Endodermal cell (in vitro differentiated cells): ENCODE data around the gene PCBP1. TPM values are rescaled to one million over a fixed set of nuclear protein-coding genes. Genes with fewer than 3 reads are reported as not detected.

Experiments used
- DNase-seq: peaks from one replicate; pipeline ENCODE4 v3.0.0-alpha.2; 2017
- H3K27ac ChIP-seq: 2 replicates; pipeline ENCODE4 v1.5.1; 2013; ENCODE audit warnings: mild to moderate bottlenecking, low read depth, low read length, moderate library complexity
- H3K27me3 ChIP-seq: 2 replicates; pipeline ENCODE4 v1.6.1; 2013; ENCODE audit warnings: mild to moderate bottlenecking, low read length, moderate library complexity; ENCODE audit not compliant: insufficient read depth, control insufficient read depth, poor library complexity, severe bottlenecking
- H3K36me3 ChIP-seq: 2 replicates; pipeline ENCODE4 v1.7.0; 2013; ENCODE audit warnings: mild to moderate bottlenecking, low read length, moderate library complexity; ENCODE audit not compliant: control insufficient read depth, insufficient read depth
- H3K4me1 ChIP-seq: one replicate; pipeline ENCODE4 v1.7.0; 2013; ENCODE audit warnings: low read length; ENCODE audit not compliant: control insufficient read depth, insufficient read depth
- H3K4me3 ChIP-seq: 2 replicates; pipeline ENCODE4 v1.5.1; 2013; ENCODE audit warnings: mild to moderate bottlenecking, low read length, moderate library complexity
- H3K9ac ChIP-seq: 2 replicates; pipeline ENCODE4 v1.6.1; 2013; ENCODE audit warnings: mild to moderate bottlenecking, low read length, moderate library complexity; ENCODE audit not compliant: poor library complexity, severe bottlenecking; ENCODE audit errors: extremely low read depth
- H3K9me3 ChIP-seq: 2 replicates; pipeline ENCODE4 v1.6.1; 2013; ENCODE audit warnings: mild to moderate bottlenecking, low read length, moderate library complexity; ENCODE audit not compliant: control insufficient read depth
- H3K27ac Mint-ChIP-seq: 2 replicates; pipeline ENCODE4 v1.8.0; 2020; ENCODE audit warnings: mixed read lengths
- H3K27me3 Mint-ChIP-seq: 2 replicates; pipeline ENCODE4 v1.8.0; 2021; ENCODE audit warnings: mild to moderate bottlenecking, mixed read lengths; ENCODE audit not compliant: insufficient read depth
- H3K36me3 Mint-ChIP-seq: 2 replicates; pipeline ENCODE4 v1.8.0; 2020; ENCODE audit warnings: low read depth, mixed read lengths
- H3K4me1 Mint-ChIP-seq: 2 replicates; pipeline ENCODE4 v1.8.0; 2020; ENCODE audit warnings: mixed read lengths
- H3K4me3 Mint-ChIP-seq: 2 replicates; pipeline ENCODE4 v1.8.0; 2020; ENCODE audit warnings: mild to moderate bottlenecking, moderate library complexity, mixed read lengths
- H3K9me3 Mint-ChIP-seq: 2 replicates; pipeline ENCODE4 v1.8.0; 2020; ENCODE audit warnings: mild to moderate bottlenecking, mixed read lengths
- CTCF ChIP-seq: fragments of 200-600 bp; sonication (generic); conservative IDR thresholded peaks from 2 replicates; pipeline ENCODE4 v1.5.0; 2021; ENCODE audit warnings: antibody characterized with exemption, mild to moderate bottlenecking
- WGBS, 2 experiments: methylation state at CpG; one replicate each; pipeline versions ENCODE4 v1.1.5 to v1.1.7; 2013; ENCODE audit warnings: missing lambda C conversion rate in 2 of 2, mixed read lengths in 1 of 2; ENCODE audit not compliant: insufficient coverage in 1 of 2, insufficient read length in 1 of 2; 5-methylcytosine and 5-hydroxymethylcytosine counted together
- total RNA-seq, 2 donors: library from RNA; stranded (reverse); fragmentation: NEBNext Ultra II Directional in 1 of 2; extraction: Animal tissue kit (Norgen Biotek cat#: 25700) in 1 of 2; gene quantifications; 2 replicates in 1 of 2; 3 replicates in 1 of 2; pipeline ENCODE4 v1.2.1, GENCODE V29; 2021

The PCBP1 gene
- total RNA-seq, 2 donors from 2014 or later = 344 to 357 TPM

- Histone ChIP-seq H3K27ac (no peak overlapping the region), H3K27me3 (no peaks in the 10 kb centered on the region), H3K36me3 (no peaks in the 10 kb centered on the region), H3K4me1 (peaks cover 32% of the 10 kb centered on the region), H3K9me3 (no peaks in the 10 kb centered on the region), H3K9ac (no peak overlapping the region), H3K4me3 (no peak overlapping the region)
- Mint-ChIP-seq H3K36me3 (no peaks in the 10 kb centered on the region), H3K27me3 (no peaks in the 10 kb centered on the region), H3K9me3 (no peaks in the 10 kb centered on the region), H3K27ac (peak overlapping the region; percentile 45), H3K4me3 (no peak overlapping the region), H3K4me1 (peaks cover 45% of the 10 kb centered on the region)
- TF ChIP-seq CTCF = no peak
- DNase-seq = peak; percentile 61
- WGBS, 2 experiments = 89 to 100% methylated on average over 1 to 7 of the region's 7 CpGs
Observed at GRCh38 chr2:70111752-70112591, 24.7 kb downstream of the PCBP1 start.

- Histone ChIP-seq H3K27ac (no peak overlapping the region), H3K9ac (no peak overlapping the region), H3K27me3 (no peaks in the 10 kb centered on the region), H3K9me3 (no peaks in the 10 kb centered on the region), H3K4me3 (no peak overlapping the region), H3K4me1 (peaks cover 26% of the 10 kb centered on the region), H3K36me3 (no peaks in the 10 kb centered on the region)
- Mint-ChIP-seq H3K4me3 (no peak overlapping the region), H3K27me3 (no peaks in the 10 kb centered on the region), H3K4me1 (peaks cover 35% of the 10 kb centered on the region), H3K9me3 (no peaks in the 10 kb centered on the region), H3K27ac (peak overlapping the region; percentile 84), H3K36me3 (no peaks in the 10 kb centered on the region)
- TF ChIP-seq CTCF = no peak
- no peak for DNase-seq
- 93% methylated on average over 4 of the region's 4 CpGs for WGBS, 2 experiments
Observed at GRCh38 chr2:70113359-70114070, 26.2 kb downstream of the PCBP1 start.

- Histone ChIP-seq H3K36me3 (no peaks in the 10 kb centered on the region), H3K4me3 (no peak overlapping the region), H3K4me1 (peaks cover 21% of the 10 kb centered on the region), H3K9ac (no peak overlapping the region), H3K27ac (no peak overlapping the region), H3K9me3 (no peaks in the 10 kb centered on the region), H3K27me3 (no peaks in the 10 kb centered on the region)
- DNase-seq = no peak
- Mint-ChIP-seq H3K27ac (peak overlapping the region; percentile 74), H3K4me1 (peaks cover 36% of the 10 kb centered on the region), H3K9me3 (no peaks in the 10 kb centered on the region), H3K36me3 (no peaks in the 10 kb centered on the region), H3K4me3 (no peak overlapping the region), H3K27me3 (no peaks in the 10 kb centered on the region)
- TF ChIP-seq CTCF = no peak
- 91% methylated on average over 8 of the region's 8 CpGs for WGBS, 2 experiments
Observed at GRCh38 chr2:70115646-70116442, 28.6 kb downstream of the PCBP1 start.
